Endothelial cell (in vitro differentiated cells): ENCODE measurements around the gene ITPRIP. TPM values are rescaled to one million over a fixed set of nuclear protein-coding genes. Genes with fewer than 3 reads are reported as not detected.
A peak's percentile ranks its signal among the peaks of the same experiment; 100 is the strongest.

Experiments used
- DNase-seq: peaks from one replicate; pipeline ENCODE4 v3.0.0; 2021; ENCODE audit warnings: low spot score
- H3K27ac Mint-ChIP-seq: one replicate; pipeline ENCODE4 v1.8.0; 2021; ENCODE audit warnings: mixed read lengths, inconsistent platforms; ENCODE audit not compliant: unreplicated experiment
- H3K27me3 Mint-ChIP-seq: one replicate; pipeline ENCODE4 v1.8.0; 2021; ENCODE audit warnings: mild to moderate bottlenecking, moderate library complexity, mixed read lengths, inconsistent platforms; ENCODE audit not compliant: unreplicated experiment
- H3K36me3 Mint-ChIP-seq: one replicate; pipeline ENCODE4 v1.8.0; 2021; ENCODE audit warnings: mild to moderate bottlenecking, low read depth, mixed read lengths, inconsistent platforms; ENCODE audit not compliant: unreplicated experiment
- H3K4me1 Mint-ChIP-seq: one replicate; pipeline ENCODE4 v1.8.0; 2021; ENCODE audit warnings: mild to moderate bottlenecking, mixed read lengths, inconsistent platforms; ENCODE audit not compliant: unreplicated experiment
- H3K4me3 Mint-ChIP-seq: one replicate; pipeline ENCODE4 v1.8.0; 2021; ENCODE audit warnings: mild to moderate bottlenecking, mixed read lengths, inconsistent platforms; ENCODE audit not compliant: unreplicated experiment
- H3K9me3 Mint-ChIP-seq: one replicate; pipeline ENCODE4 v1.8.0; 2021; ENCODE audit warnings: mixed read lengths, inconsistent platforms; ENCODE audit not compliant: unreplicated experiment
- CTCF ChIP-seq: fragments of 200-600 bp; sonication (generic); IDR thresholded peaks from one replicate; pipeline ENCODE4 v1.5.0; 2021; ENCODE audit warnings: antibody characterized with exemption; ENCODE audit not compliant: unreplicated experiment
- total RNA-seq: library from RNA; stranded (reverse); fragmentation: NEBNext Ultra II Directional; extraction: Animal tissue kit (Norgen Biotek cat#: 25700); gene quantifications from one replicate; pipeline ENCODE4 v1.2.1, GENCODE V29; 2021; ENCODE audit not compliant: unreplicated experiment

The ITPRIP gene
- total RNA-seq, 1 donor from 2014 or later = 16.3 TPM

GRCh38 chr10:104268713-104269645 lies 69.3 kb downstream of the ITPRIP start, which contains the start of gene GSTO2:
Gene GSTO2 (plus strand): TSS chr10:104269184. CDS start chr10:104274916, 5,732 bp downstream.
- Mint-ChIP-seq H3K27ac (peak within 1 kb of the TSS; percentile 95), H3K36me3 (peaks cover 3% of the 10 kb centered on the region), H3K27me3 (no peaks in the 10 kb centered on the region), H3K9me3 (no peaks in the 10 kb centered on the region), H3K4me3 (peak within 1 kb of the TSS; percentile 93), H3K4me1 (peaks cover 5% of the 10 kb centered on the region)
- DNase-seq = peak; percentile 97
- no peak for TF ChIP-seq CTCF

- Mint-ChIP-seq H3K4me3 (peak overlapping the region; percentile 93), H3K4me1 (peaks cover 5% of the 10 kb centered on the region), H3K27me3 (no peaks in the 10 kb centered on the region), H3K27ac (peak overlapping the region; percentile 95), H3K36me3 (peaks cover 3% of the 10 kb centered on the region), H3K9me3 (no peaks in the 10 kb centered on the region)
- no peak for DNase-seq
- TF ChIP-seq CTCF = no peak
These were observed 69.9 kb downstream of the ITPRIP start for GRCh38 chr10:104268405-104268712.

GRCh38 chr10:104267721-104268404 lies 70.4 kb downstream of the ITPRIP start:
- TF ChIP-seq CTCF = no peak
- Mint-ChIP-seq H3K4me1 (peaks cover 5% of the 10 kb centered on the region), H3K4me3 (peak overlapping the region; percentile 93), H3K27me3 (no peaks in the 10 kb centered on the region), H3K36me3 (peaks cover 3% of the 10 kb centered on the region), H3K9me3 (no peaks in the 10 kb centered on the region), H3K27ac (peak overlapping the region; percentile 95)
- no peak for DNase-seq

- no peaks in the 10 kb centered on the region for H3K9me3 Mint-ChIP-seq
- no peak overlapping the region for H3K4me3 Mint-ChIP-seq
- no peak overlapping the region for H3K27ac Mint-ChIP-seq
- peaks cover 3% of the 10 kb centered on the region for H3K27me3 Mint-ChIP-seq
- no peak for TF ChIP-seq CTCF
- peaks cover 8% of the 10 kb centered on the region for H3K36me3 Mint-ChIP-seq
- H3K4me1 Mint-ChIP-seq = peaks cover 26% of the 10 kb centered on the region
- DNase-seq = no peak
These were observed 73.5 kb downstream of the ITPRIP start for GRCh38 chr10:104264783-104265182.

GRCh38 chr10:104262055-104262454 lies 76.2 kb downstream of the ITPRIP start:
- H3K9me3 Mint-ChIP-seq = no peaks in the 10 kb centered on the region
- H3K27ac Mint-ChIP-seq = no peak overlapping the region
- peaks cover 8% of the 10 kb centered on the region for H3K36me3 Mint-ChIP-seq
- H3K4me1 Mint-ChIP-seq = peaks cover 39% of the 10 kb centered on the region
- no peak overlapping the region for H3K4me3 Mint-ChIP-seq
- TF ChIP-seq CTCF = no peak
- H3K27me3 Mint-ChIP-seq = peaks cover 3% of the 10 kb centered on the region
- DNase-seq = no peak
